Effector CD4-positive, alpha-beta T cell (primary cell): ENCODE data around the gene C1orf116.

ENCODE experiments used
- DNase-seq: peaks from one replicate; pipeline ENCODE4 v3.0.0-alpha.2; 2020

C1orf116 gene

DNA sequence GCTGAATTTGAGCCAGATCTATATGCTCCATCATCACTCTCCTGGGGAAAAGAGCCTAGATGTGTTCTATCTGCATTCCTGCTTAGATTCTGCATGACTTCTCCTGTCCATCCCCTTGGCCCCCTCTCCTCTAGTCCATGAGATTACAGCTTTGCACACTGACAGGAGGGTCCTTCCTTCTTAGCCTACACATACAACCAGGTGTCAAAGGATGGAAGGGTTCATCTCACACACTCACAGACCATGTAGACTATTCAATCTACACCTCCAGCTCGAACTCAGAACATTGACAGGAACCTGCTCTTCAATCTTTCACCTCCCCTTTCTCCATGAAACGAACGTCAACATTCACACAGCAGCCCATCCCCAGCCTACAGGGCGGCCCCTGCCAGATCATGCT is 13.8 kb downstream of the C1orf116 start:
- DNase-seq, result no peak

GRCh38 chr1:207017615-207018559 is 14.7 kb downstream of the C1orf116 start:
- no peak for DNase-seq

GRCh38 chr1:207015791-207016190 is 16.8 kb downstream of the C1orf116 start:
- no peak for DNase-seq

DNA sequence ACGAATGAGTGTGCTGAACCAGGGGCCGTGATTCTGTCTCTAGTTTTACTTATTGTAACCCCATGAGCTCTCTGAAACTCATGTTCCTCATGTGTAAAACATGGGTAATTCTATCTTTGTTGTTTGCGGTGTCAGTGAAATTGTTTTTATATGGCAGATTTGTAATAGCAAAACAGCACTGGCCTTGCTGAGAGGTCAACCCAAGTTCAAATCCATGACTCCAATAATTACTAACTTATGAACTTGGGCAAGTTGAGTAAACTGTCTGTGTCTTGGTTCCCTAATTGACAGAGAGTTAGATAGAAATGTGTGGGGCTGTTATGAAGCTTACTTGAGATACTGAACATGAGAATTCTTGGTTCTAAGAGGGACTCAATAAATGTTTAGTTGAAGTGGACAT is 17.8 kb downstream of the C1orf116 start:
- no peak for DNase-seq

DNA sequence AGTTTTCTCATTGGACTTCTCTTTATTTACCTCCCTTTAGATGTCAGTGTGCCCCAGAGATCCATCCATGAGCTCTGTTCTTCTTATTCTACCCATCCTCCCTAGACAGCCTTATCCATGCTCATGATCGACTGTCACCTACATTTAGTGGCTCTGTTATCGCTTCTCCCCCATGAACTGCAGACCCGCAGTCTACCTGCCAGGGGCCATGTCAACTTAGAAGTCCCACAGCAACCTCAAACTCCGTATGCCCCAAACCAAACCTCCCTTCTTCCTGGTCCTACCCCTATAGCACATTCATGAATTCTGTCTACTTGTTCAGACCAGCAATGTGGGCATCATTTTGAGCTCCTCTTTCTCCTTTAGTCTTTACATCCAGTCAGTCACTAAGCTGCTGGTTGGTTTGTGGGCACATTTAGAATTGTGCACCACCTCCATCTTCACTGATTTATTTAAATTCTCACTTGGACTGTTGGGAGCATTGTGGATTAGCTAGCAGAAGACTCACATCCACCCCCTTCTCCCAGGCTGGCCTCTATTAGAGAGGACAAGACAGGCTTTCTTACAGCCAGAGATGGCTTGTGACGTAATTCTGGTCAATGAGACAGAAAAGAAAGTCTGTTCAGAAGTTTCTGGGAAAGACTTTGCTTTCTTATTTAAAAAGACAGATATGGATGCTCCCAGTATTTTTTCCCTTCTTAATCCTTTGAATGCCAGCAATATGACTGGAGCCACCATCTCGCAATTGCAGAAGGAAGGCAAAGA is 19.1 kb downstream of the C1orf116 start:
- DNase-seq, result no peak

DNA sequence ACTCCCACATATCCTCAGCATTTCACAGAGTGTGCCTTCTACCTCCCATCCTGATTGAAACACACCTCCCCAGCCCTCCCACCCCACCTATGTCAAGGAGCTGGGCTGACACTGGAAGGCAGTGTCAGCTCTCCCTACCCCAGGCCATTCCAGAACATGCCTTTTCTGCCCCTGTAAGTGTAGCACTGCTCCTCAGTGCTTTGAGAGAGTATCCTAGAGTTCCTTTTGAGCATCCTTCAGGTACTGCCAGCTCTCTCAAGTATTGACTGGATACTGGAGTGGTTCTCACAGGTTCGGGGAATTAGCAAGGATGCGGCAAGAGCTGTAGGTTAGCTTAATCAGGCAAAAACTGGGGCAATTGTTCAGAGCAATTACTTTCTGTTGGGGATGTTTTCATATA is 21.8 kb downstream of the C1orf116 start:
- DNase-seq, result no peak

DNA sequence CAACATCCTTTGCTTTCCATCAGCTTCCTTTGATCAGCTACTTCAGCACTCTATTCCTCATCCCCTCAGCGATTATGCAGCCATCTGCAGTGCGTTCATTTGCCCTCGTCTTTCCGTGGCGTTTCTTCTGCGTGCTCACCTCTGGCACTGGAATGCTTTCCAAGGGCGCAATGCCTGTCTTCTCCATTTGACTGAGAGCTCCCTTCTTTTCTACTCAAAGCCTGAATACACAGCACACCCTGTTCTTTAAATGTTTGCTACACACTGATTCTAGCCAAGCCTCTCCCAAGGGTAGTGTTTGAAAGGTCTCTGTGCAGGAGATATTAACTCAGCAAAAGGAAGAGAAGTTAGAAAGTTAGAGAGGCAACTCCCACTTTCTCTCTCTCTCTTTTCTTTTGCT is 22.6 kb downstream of the C1orf116 start:
- no peak for DNase-seq

DNA sequence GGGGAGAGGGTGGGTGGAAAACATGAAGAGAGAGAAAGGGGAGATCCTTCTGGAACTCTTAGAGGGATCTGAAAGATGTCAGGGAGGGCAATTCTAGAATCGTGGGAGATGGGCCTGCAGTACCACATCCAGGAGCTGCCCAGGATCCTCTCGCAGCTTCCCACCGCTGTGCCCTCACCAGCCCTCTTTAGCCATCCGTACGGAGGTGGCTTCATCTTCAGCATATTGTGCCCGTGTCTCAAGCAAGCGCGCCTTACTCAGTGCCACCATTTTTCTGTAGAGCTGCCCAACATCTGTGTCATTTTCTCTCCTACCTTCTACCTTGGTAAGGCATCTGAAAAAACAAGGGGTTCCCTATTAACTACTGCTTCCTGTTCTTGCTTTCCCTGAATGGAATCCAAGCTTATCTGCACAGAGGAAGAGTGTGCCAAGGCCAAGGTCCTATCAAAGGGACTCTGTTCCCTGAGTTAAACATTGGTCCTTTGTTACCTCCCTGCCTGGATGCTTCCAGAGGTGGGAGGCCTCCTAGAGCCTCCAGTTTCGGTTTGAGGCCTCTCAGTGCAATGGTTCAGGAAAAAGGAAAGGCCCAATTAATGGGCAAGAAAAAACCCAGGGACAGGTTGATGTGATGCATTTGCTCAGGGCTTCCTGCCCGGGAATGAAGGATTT is 23.2 kb downstream of the C1orf116 start:
- DNase-seq, result no peak

GRCh38 chr1:207007352-207008033 is 25.1 kb downstream of the C1orf116 start:
- DNase-seq, result no peak

DNA sequence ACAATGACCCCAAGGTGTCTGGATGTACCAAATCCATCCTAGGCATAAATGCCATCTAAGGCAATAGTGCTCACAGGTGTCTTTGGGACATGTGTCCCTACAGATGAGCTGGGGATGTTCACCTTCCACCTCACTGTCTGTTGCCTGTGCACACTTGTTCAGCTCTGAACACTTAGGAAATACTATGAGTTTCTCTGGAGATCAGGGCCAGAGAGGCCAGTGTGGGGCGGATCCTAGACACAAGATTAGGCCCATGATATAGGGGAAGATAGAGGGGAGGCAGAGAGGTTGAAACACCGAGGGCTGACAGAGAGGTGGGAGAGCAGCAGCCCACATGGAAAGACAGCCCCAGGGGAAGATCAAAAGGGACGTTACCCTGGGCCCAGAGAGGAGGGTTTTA is 25.6 kb downstream of the C1orf116 start:
- DNase-seq, result no peak

DNA sequence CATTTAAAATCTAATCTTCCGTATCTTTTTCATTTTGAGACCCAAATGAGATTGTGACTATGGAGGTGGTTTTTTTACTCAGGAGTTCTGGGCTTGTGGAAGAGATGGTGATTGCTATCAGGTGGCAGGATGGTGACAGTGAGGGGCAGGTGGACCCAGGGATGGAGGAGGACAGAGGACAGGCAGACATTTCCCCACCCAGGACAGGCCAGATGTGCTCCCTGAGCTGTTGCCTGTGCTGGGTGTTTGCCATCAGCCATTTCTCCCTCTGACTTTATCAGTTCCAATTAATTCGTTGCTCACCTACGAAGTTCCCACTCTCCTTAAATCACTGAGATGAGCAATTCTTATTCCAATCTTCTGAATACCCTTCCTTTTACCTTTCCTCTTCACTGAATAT is 26.5 kb downstream of the C1orf116 start:
- no peak for DNase-seq

DNA sequence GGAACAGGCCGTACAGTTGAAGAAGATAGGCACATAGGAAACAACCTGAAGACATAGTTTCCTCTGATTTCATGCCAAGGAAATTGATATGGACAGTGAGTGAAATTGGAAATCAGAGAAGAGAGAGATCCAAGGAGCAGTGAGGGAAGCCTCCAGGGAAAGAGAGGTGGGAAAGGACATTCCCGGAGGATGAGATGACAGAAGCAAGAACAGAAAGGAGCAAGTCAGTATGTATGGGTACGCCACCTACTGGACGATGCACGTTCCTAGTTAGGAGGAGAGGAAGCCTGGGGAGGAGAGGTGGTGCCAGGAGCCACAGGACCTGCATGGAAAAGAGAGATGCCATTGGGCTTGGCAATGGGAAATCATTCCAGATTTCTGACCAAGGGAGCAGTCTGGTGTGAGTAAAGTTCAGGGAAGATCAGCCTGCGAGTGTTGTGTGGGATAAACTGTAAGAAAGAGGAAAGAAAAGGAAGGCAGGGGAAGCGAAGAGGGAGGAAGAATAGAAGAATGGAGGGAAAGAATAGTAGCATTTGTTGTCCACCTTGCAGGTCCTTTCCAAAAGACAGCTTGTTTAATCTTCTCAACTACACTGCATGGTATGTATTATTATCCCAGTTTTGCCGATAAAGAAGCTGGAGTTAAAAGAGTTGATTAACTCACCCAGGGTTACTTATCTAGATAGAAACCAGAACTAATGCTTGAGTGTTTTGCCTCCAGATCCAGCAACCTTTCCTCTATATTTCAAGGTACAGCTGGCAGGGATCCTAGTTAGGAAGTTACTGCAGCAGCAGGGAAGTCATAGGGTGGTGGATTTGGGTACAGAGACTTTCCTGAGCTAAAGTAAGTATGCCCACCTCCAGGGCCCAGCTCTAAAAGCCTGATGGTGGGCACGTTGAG is 27.4 kb downstream of the C1orf116 start:
- peak; percentile 19 for DNase-seq

DNA sequence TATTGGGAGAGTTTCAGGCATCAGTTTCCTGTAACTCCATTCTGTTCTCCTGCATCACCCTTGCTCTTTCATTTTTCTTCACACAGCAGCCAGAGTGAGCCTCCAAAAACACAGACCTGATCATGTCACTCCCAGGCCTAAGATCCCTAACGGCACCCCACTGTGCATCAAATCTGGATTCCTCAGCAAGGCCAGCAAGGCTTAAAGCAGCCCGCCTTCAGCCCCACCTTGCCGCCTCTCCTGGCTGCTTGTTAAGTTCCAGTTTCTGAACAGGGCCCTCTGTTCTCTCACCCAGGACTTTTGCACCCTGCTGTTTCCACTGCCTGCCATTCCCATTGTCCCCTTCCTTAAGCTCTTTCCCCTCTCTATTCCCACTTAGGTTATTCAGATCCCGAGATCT is 29.3 kb downstream of the C1orf116 start:
- no peak for DNase-seq

DNA sequence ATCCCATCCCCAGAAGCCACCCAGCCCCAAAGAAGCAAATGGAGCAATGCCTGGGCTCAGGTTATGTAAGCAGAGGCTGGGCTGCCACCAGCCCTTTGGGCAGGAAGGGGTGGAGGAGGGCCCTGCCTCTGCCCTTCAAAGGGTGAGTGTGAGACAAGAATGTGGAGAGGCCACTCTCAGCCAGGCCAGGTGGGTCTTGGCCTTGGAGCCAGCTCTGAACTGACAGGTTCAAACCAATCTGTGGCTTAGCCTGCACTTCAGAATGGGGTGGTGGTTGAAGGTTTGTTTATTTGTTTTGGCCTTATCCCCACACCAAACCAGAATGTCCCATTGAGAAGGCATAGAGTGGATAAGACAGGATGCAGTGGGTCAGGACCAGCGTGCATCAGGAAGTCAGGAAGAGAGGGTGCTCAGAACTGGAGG is 29.8 kb downstream of the C1orf116 start:
- DNase-seq, result no peak

DNA sequence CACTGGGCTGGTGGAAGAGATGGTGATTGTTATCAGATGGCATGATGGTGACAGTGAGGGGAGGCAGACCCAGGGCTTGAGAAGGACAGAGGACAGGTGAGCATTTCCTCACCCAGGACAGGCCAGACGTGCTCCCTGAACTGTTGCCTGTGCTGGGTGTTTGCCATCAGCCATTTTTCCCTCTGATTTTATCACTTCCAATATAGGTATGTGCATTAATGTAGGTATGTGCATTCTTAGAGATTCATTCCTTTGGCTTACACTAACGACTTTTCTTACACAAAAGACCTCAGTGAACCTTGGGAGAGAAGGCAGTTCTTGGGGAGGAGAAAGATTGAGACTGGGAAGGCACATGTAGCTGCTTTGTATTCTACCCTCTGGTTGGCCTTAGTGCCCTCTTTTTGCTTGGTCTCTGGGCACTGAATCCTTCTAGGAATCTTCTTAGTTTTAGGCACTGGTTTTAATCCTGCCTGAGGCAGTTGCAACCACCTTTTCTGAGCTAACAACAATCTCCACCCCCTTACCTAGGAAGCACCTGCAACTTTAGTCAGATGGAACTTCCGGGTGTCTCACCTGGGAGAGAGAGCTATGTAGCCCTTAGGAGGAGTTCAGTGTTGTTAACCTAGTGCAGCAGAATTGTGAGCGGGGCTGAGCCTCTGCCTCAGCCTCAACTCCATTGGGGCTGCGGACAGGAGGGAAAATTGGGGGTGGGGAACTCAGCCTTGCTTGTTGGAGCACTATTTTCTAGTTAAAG is 30.9 kb downstream of the C1orf116 start:
- no peak for DNase-seq

DNA sequence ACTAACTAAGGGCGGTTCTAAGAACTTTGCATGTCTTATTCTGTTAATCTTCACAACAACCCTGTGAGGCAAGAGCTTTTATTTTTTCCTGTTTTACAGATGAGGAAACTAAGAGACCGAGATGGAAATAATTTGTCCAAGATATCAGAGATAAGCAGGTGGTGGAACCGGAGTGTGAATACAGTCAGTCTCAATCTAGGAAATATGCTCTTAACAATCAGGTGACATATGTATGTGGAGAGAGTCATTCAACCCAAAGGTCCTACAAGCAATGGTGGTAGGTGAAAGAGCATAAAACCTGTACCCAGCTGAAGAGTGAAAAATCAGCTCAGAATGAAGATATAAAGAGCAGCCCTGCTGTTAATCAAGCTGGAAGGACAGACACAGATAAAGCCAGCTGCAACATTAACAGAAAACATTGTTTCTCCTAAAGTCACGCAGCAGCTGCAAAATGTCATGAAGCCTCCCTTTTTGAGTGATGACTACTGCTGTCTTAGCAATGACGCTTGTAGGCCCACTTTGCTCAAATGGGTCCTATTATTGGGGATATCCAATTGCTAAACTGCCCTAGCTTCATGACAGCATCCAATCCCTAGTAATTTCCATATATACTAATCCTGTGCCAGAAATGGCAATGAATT is 31.8 kb downstream of the C1orf116 start:
- no peak for DNase-seq

DNA sequence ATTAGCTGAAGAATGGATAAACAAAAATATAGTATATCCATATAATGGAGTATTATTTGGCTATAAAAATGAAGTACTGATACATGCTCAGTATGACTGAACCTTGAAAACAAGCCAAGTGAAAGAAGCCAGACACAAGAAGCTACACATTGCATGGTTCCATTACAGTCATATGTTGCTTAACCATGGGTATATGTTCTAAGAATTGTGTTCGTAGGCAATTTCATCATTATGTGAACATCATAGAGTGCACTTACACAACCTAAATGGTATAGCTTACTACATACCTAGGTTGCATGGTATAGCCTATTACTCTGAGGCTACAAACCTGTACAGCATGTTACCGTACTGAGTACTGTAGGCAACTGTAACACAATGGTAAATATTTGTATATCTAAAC is 33.7 kb downstream of the C1orf116 start:
- no peak for DNase-seq

DNA sequence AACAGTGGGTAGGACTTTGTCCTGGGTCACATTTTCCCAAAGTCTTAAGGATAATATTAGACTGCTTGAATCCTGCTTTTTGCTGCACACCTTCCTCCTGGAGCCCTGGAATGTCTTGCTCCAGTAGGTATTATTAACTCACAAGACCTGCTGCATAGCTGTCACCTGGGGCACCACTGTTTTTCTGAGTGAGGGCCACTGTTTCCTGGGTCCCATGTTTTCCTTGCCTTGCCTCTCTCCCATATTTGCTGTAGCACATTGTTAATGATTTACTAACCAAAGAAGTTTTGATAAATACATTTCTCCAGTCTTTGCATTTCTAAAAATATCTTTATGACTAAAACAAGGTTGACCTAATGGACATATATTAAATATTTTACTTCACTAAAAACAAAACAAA is 39.8 kb downstream of the C1orf116 start:
- DNase-seq, result no peak

DNA sequence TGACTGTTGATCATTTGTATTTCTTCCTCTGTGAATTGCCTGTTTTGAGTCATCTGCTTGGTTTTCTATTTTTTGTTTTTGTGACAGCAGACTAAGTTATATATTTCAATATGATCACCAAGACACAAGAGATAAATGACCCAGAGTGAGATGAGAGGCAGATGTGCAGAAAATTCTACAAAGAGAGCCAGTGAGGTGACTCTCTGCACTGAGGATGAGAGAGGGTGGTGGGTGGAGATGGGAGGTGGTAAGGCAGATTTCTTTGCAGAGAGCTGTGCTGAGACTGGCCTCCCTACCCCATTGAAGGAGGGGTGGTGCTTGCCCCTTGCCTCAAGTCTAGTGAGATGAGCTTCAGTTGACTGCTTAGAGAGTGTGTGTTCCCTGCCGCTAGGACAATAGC is 44.7 kb downstream of the C1orf116 start:
- no peak for DNase-seq

DNA sequence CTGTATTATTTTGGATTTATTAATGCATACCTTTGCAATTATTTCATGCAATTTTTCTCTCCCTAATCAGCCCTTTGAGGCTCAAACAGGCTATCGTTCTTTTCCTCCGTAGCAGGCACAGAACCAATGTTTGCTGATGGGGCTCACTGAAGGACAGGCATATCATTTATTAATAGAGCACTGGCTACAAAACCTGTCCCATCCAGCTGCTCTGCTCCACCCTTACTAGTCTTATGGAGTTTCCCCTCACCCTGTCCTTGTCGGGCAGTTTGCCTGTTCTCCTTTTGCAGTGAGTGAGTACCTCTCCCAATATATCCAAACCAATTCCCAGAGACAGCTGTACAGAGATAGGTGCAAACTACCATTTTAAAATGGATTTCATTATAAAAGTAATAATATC is 45.7 kb downstream of the C1orf116 start:
- no peak for DNase-seq

DNA sequence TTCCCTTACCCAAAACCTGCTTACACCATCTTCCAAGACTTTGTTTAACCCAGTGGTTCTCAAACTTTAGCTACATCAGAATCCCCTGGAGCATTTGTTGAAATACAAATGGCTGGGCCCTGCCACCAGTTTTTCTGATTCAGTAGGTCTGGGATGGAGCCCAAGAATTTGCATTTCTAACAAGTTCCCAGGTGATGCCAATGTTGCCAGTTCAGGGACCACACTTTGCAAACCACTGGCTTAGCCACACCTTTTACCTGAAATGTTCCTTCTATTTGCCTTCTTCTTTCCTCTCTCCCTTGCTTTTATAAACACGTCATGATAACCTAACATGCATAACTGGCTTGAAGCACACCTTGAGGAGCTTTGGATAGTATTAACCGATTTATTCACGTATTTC is 46.2 kb downstream of the C1orf116 start:
- no peak for DNase-seq
